ENCODE measurements around the gene SH3TC1. TPM values are rescaled to one million over a fixed set of nuclear protein-coding genes. Genes with fewer than 3 reads are reported as not detected.

Gene SH3TC1
- total RNA-seq, 1 donor from 2014 or later: 5.4 TPM

DNA sequence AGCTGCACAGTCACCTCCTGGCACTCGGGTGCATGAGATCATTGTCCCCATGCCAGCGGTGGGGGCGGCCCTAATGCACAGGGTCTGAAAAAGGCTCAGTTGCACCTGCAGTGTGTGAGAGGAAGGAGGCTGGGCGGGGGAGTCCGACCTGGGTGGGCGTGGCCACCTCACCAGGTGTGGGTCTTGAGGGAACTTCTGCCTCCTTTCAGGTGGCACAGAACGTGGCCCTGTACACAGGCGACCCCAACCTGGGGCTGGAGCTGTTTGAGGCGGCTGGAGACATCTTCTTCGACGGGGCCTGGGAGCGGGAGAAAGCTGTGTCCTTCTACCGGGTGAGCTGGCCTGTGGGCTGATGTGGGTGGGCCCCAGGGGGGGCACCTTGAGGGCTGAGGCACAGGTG, 36.1 kb downstream of the SH3TC1 start:
- Mint-ChIP-seq H3K4me1 (ENCODE audit: unreplicated experiment) (peaks cover 9% of the 10 kb centered on the region), H3K4me3 (no peak overlapping the region)

DNA sequence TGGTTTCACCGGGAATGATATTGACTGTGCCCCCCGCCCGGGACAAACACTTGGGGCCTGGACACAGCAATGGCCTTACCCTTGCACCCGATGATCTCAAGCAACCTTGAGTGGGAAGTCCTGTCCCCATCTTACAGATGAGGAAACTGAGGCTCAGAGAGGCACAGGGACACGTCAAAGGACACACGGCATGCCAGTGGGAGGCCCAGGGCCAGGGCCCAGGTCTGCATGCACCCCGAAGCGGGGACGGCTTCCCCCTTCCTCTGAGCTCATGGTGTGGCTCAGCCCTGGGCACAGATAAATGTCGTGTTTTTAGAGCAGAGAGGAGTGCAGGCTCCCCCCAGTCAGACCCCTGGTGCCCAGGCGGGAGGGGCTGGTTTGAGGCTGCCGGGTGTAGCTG, 36.6 kb downstream of the SH3TC1 start:
- TF ChIP-seq, protein P1, sequence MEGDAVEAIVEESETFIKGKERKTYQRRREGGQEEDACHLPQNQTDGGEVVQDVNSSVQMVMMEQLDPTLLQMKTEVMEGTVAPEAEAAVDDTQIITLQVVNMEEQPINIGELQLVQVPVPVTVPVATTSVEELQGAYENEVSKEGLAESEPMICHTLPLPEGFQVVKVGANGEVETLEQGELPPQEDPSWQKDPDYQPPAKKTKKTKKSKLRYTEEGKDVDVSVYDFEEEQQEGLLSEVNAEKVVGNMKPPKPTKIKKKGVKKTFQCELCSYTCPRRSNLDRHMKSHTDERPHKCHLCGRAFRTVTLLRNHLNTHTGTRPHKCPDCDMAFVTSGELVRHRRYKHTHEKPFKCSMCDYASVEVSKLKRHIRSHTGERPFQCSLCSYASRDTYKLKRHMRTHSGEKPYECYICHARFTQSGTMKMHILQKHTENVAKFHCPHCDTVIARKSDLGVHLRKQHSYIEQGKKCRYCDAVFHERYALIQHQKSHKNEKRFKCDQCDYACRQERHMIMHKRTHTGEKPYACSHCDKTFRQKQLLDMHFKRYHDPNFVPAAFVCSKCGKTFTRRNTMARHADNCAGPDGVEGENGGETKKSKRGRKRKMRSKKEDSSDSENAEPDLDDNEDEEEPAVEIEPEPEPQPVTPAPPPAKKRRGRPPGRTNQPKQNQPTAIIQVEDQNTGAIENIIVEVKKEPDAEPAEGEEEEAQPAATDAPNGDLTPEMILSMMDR (conservative IDR thresholded peaks at IDR 0.05): no peak
- no peaks in the 10 kb centered on the region for H3K36me3 Mint-ChIP-seq
- no peaks in the 10 kb centered on the region for H3K9me3 Mint-ChIP-seq
- H3K27me3 Mint-ChIP-seq: no peaks in the 10 kb centered on the region
- H3K4me1 Mint-ChIP-seq (ENCODE audit: unreplicated experiment): peaks cover 5% of the 10 kb centered on the region
- no peak for DNase-seq (ENCODE audit: extremely low spot score, unreplicated experiment)
- no peak overlapping the region for H3K4me3 Mint-ChIP-seq
- no peak overlapping the region for H3K27ac Mint-ChIP-seq

More for the DNA sequence above, 36.1 kb downstream of the SH3TC1 start:
- Mint-ChIP-seq H3K27me3 (no peaks in the 10 kb centered on the region), H3K36me3 (no peaks in the 10 kb centered on the region), H3K27ac (no peak overlapping the region), H3K9me3 (no peaks in the 10 kb centered on the region)
- no peak for DNase-seq (ENCODE audit: extremely low spot score, unreplicated experiment)
- TF ChIP-seq, protein P1 (conservative IDR thresholded peaks at IDR 0.05): no peak

DNA sequence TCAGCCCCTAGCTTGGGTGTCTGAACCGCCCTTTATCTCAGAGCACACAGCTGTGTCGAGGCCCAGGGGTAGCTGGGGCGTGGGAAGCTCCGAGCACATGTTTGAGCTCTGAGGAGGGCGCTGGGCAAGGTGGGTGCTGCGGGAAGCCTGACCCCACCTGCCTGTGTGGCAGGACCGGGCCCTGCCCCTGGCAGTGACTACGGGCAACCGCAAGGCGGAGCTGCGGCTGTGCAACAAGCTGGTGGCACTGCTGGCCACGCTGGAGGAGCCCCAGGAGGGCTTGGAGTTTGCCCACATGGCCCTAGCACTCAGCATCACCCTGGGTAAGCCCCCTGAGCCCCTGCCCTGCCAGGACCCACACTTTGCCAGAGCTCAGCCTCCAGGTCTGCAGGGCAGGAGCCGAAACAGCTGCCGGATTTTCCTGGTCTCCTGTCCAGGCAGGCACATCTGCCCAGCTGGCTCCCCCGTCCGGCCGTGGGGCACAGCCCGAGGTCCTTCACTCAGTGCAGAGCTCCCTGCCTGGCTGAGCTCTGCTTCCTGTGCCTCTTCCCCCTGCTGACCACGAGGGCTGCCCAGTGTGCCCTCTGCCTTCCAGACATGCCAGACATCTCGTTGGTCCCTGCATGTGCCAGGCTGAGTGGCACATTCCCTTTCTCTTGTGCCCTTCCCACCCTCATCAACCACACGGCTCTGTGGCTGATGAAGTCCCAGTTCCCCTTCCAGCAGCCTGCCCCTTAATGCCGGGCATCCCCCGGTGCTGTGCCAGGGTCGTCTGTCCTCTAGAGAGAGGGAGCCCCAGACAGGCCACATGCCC, 37.2 kb downstream of the SH3TC1 start:
- no peaks in the 10 kb centered on the region for H3K27me3 Mint-ChIP-seq
- TF ChIP-seq, protein P1 (conservative IDR thresholded peaks at IDR 0.05): no peak
- DNase-seq (ENCODE audit: extremely low spot score, unreplicated experiment): no peak
- no peaks in the 10 kb centered on the region for H3K4me1 Mint-ChIP-seq (ENCODE audit: unreplicated experiment)
- no peak overlapping the region for H3K4me3 Mint-ChIP-seq
- no peaks in the 10 kb centered on the region for H3K36me3 Mint-ChIP-seq
- H3K9me3 Mint-ChIP-seq: no peaks in the 10 kb centered on the region
- no peak overlapping the region for H3K27ac Mint-ChIP-seq

DNA sequence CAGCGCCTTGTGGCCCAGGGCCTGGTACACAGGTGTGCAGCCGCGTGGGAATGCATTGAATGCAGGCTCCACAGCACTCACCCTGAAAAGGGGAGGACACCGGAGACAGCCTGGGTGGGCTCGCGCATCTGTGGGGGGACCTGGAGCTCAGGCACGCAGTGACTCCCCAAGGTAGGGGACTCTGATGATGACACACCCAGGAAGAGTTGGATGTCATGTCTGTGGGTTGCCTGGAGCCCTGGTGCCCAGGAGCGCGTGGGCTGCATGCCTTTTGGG, 37.8 kb downstream of the SH3TC1 start:
- Mint-ChIP-seq H3K4me1 (ENCODE audit: unreplicated experiment) (peaks cover 4% of the 10 kb centered on the region), H3K27ac (no peak overlapping the region), H3K9me3 (no peaks in the 10 kb centered on the region), H3K36me3 (no peaks in the 10 kb centered on the region), H3K4me3 (no peak overlapping the region), H3K27me3 (no peaks in the 10 kb centered on the region)
- TF ChIP-seq, protein P1 (conservative IDR thresholded peaks at IDR 0.05): no peak
- no peak for DNase-seq (ENCODE audit: extremely low spot score, unreplicated experiment)

DNA sequence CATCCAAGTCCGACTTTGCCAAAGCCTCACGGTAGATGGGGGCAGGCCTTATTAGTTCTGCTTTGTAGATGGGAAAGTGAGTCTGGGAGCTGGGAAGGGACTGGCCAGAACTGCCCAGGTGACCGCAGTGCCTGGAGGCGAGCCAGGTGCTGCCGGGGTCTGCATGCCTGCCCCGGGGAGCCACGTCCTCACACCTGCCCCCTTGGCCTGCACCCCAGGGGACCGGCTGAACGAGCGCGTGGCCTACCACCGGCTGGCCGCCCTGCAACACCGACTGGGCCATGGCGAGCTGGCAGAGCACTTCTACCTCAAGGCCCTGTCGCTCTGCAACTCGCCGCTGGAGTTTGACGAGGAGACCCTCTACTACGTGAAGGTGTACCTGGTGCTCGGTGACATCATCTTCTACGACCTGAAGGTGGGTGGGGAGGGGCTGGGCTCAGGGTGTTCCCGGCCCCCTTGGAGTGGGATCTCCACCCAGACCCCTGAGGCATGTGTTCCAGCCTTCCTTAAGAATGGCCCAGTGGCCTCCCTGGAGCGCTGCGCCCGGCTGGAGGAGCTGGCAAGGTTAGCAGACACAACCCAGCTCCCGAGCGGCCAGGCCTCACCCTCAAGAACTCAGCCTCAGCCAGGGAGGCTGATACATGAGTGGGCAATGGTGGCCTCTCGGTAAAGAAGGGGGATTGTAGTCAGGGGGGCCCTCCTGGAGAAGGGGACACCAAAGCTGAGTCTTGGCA, 38.3 kb downstream of the SH3TC1 start:
- Mint-ChIP-seq H3K27ac (no peak overlapping the region), H3K4me1 (ENCODE audit: unreplicated experiment) (peaks cover 7% of the 10 kb centered on the region), H3K4me3 (no peak overlapping the region), H3K9me3 (no peaks in the 10 kb centered on the region), H3K27me3 (no peaks in the 10 kb centered on the region), H3K36me3 (no peaks in the 10 kb centered on the region)
- TF ChIP-seq, protein P1 (conservative IDR thresholded peaks at IDR 0.05): no peak
- no peak for DNase-seq (ENCODE audit: extremely low spot score, unreplicated experiment)
